HCT116 (cell line): Measurements from ENCODE around the gene SQSTM1.

ENCODE experiments used
- CEBPB ChIP-seq: IDR thresholded peaks from 2 replicates; pipeline ENCODE4 v1.6.1; 2012; ENCODE audit warnings: low read depth
- EZH2 ChIP-seq: fragments of 200-600 bp; sonication (generic); IDR thresholded peaks from 2 replicates; pipeline ENCODE4 v1.6.1; 2017; ENCODE audit warnings: antibody characterized with exemption, mixed run types
- EZH2phosphoT487 ChIP-seq: fragments of 200-600 bp; IDR thresholded peaks from 2 replicates; pipeline ENCODE4 v1.6.1; 2018; ENCODE audit warnings: antibody characterized with exemption, borderline replicate concordance
- FOSL1 ChIP-seq: IDR thresholded peaks from 2 replicates; pipeline ENCODE4 v1.6.1; 2012; ENCODE audit warnings: low read depth
- POLR2A ChIP-seq: IDR thresholded peaks from 2 replicates; pipeline ENCODE4 v1.7.0; 2011; ENCODE audit warnings: borderline replicate concordance; ENCODE audit not compliant: insufficient read depth, insufficient read length; ENCODE audit errors: extremely low read depth
- POLR2AphosphoS5 ChIP-seq: IDR thresholded peaks from 2 replicates; pipeline ENCODE4 v1.6.1; 2011; ENCODE audit warnings: mild to moderate bottlenecking, low read depth, low read length, moderate library complexity
- RAD21 ChIP-seq: IDR thresholded peaks from 2 replicates; pipeline ENCODE4 v1.6.1; 2012; ENCODE audit warnings: low read depth, mild to moderate bottlenecking
- SRF ChIP-seq: IDR thresholded peaks from 2 replicates; pipeline ENCODE4 v1.6.1; 2012; ENCODE audit warnings: low read depth
- TCF7L2 ChIP-seq: IDR thresholded peaks from 2 replicates; pipeline ENCODE4 v1.7.0; 2011; ENCODE audit warnings: borderline replicate concordance, inconsistent platforms; ENCODE audit not compliant: insufficient read depth, insufficient read length; ENCODE audit errors: extremely low read depth
- ZNF274 ChIP-seq: fragments of 200-500 bp; sonication (Bioruptor generic); IDR thresholded peaks from 2 replicates; pipeline ENCODE4 v1.6.1; 2014; ENCODE audit warnings: mild to moderate bottlenecking, low read depth, low read length, inconsistent platforms
- TF ChIP-seq, protein P1 (sequence below): IDR thresholded peaks from 2 replicates; pipeline ENCODE4 v1.6.1; 2012; ENCODE audit warnings: low read depth
- TF ChIP-seq, protein P2 (sequence below), 3 experiments: fragments of 200-600 bp in 1 of 3; sonication (generic) in 1 of 3; IDR thresholded peaks in 2 of 3; conservative IDR thresholded peaks in 1 of 3; 2 replicates each; pipeline ENCODE4 v1.5.1; 2012 to 2017; ENCODE audit warnings: low read depth in 2 of 3, low read length in 2 of 3, antibody characterized with exemption in 1 of 3, borderline replicate concordance in 1 of 3, control low read depth in 1 of 3, mild to moderate bottlenecking in 1 of 3, mixed read lengths in 1 of 3, mixed run types in 1 of 3, moderate library complexity in 1 of 3; ENCODE audit not compliant: insufficient read depth in 1 of 3
- TF ChIP-seq, protein P3 (sequence below): IDR thresholded peaks from 2 replicates; pipeline ENCODE4 v1.6.1; 2011; ENCODE audit warnings: mild to moderate bottlenecking, low read length, moderate library complexity; ENCODE audit not compliant: insufficient replicate concordance; ENCODE audit errors: extremely low read depth

DNA sequence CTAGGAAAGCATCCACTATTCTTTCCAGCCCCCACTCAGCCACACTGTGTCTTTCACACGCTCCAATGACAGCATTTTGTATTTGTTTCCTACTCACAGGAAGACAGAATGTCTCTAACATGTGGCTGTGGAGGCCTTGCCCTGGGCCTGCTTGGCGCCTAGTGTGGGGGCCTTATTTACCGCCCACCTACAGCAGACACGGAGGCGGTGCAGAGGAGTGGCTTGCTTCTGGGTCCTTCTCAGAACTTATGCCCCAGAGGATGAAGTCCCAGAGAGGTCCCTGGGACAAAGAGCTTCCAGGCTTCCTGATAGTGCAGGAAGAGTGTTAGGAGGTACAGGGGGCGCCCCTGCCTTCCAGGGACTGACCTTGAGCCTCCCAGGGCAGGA, 46.4 kb downstream of the SQSTM1 start:
- TF ChIP-seq POLR2A (no peak), POLR2AphosphoS5 (no peak), CEBPB (no peak), EZH2 (no peak), TCF7L2 (no peak), SRF (no peak), RAD21 (no peak), EZH2phosphoT487 (no peak), ZNF274 (no peak), FOSL1 (no peak)
- TF ChIP-seq, protein P1, sequence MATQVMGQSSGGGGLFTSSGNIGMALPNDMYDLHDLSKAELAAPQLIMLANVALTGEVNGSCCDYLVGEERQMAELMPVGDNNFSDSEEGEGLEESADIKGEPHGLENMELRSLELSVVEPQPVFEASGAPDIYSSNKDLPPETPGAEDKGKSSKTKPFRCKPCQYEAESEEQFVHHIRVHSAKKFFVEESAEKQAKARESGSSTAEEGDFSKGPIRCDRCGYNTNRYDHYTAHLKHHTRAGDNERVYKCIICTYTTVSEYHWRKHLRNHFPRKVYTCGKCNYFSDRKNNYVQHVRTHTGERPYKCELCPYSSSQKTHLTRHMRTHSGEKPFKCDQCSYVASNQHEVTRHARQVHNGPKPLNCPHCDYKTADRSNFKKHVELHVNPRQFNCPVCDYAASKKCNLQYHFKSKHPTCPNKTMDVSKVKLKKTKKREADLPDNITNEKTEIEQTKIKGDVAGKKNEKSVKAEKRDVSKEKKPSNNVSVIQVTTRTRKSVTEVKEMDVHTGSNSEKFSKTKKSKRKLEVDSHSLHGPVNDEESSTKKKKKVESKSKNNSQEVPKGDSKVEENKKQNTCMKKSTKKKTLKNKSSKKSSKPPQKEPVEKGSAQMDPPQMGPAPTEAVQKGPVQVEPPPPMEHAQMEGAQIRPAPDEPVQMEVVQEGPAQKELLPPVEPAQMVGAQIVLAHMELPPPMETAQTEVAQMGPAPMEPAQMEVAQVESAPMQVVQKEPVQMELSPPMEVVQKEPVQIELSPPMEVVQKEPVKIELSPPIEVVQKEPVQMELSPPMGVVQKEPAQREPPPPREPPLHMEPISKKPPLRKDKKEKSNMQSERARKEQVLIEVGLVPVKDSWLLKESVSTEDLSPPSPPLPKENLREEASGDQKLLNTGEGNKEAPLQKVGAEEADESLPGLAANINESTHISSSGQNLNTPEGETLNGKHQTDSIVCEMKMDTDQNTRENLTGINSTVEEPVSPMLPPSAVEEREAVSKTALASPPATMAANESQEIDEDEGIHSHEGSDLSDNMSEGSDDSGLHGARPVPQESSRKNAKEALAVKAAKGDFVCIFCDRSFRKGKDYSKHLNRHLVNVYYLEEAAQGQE: no peak
- TF ChIP-seq, protein P2, sequence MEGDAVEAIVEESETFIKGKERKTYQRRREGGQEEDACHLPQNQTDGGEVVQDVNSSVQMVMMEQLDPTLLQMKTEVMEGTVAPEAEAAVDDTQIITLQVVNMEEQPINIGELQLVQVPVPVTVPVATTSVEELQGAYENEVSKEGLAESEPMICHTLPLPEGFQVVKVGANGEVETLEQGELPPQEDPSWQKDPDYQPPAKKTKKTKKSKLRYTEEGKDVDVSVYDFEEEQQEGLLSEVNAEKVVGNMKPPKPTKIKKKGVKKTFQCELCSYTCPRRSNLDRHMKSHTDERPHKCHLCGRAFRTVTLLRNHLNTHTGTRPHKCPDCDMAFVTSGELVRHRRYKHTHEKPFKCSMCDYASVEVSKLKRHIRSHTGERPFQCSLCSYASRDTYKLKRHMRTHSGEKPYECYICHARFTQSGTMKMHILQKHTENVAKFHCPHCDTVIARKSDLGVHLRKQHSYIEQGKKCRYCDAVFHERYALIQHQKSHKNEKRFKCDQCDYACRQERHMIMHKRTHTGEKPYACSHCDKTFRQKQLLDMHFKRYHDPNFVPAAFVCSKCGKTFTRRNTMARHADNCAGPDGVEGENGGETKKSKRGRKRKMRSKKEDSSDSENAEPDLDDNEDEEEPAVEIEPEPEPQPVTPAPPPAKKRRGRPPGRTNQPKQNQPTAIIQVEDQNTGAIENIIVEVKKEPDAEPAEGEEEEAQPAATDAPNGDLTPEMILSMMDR (IDR thresholded peaks at IDR 0.05 in 2 of 3, conservative IDR thresholded peaks at IDR 0.05 in 1 of 3; ENCODE audit: borderline replicate concordance in 1 of 3, insufficient read depth in 1 of 3, low read depth in 2 of 3, low read length in 2 of 3): no peak
- TF ChIP-seq, protein P3, sequence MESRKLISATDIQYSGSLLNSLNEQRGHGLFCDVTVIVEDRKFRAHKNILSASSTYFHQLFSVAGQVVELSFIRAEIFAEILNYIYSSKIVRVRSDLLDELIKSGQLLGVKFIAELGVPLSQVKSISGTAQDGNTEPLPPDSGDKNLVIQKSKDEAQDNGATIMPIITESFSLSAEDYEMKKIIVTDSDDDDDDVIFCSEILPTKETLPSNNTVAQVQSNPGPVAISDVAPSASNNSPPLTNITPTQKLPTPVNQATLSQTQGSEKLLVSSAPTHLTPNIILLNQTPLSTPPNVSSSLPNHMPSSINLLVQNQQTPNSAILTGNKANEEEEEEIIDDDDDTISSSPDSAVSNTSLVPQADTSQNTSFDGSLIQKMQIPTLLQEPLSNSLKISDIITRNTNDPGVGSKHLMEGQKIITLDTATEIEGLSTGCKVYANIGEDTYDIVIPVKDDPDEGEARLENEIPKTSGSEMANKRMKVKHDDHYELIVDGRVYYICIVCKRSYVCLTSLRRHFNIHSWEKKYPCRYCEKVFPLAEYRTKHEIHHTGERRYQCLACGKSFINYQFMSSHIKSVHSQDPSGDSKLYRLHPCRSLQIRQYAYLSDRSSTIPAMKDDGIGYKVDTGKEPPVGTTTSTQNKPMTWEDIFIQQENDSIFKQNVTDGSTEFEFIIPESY: no peak
